Esophagus (tissue), 2 donors: ENCODE measurements around the gene IQCK. TPM values are rescaled to one million over a fixed set of nuclear protein-coding genes. Genes with fewer than 3 reads are reported as not detected.

Experiments used
- H3K27ac ChIP-seq, 2 donors: one replicate each; pipeline ENCODE4 v1.5.1; 2013; ENCODE audit warnings: low read depth in 2 of 2, mild to moderate bottlenecking in 2 of 2, inconsistent platforms in 1 of 2, low read length in 1 of 2, moderate library complexity in 1 of 2
- H3K27me3 ChIP-seq, 2 donors: one replicate each; pipeline ENCODE4 v1.6.1; 2013; ENCODE audit warnings: low read length in 2 of 2, control low read depth in 1 of 2, mild to moderate bottlenecking in 1 of 2; ENCODE audit not compliant: insufficient read depth in 2 of 2, control insufficient read depth in 1 of 2
- H3K36me3 ChIP-seq, 2 donors: one replicate each; pipeline ENCODE4 v1.6.1; 2013; ENCODE audit warnings: low read length in 1 of 2; ENCODE audit not compliant: control insufficient read depth in 2 of 2, insufficient read depth in 2 of 2
- H3K4me1 ChIP-seq, 2 donors: one replicate each; pipeline ENCODE4 v1.6.1; 2013; ENCODE audit warnings: low read length in 1 of 2; ENCODE audit not compliant: control insufficient read depth in 2 of 2, insufficient read depth in 2 of 2
- H3K4me3 ChIP-seq, 2 donors: one replicate each; pipeline ENCODE4 v1.5.1; 2013; ENCODE audit warnings: low read length in 2 of 2, mild to moderate bottlenecking in 2 of 2, low read depth in 1 of 2, moderate library complexity in 1 of 2
- H3K9me3 ChIP-seq, 2 donors: one replicate each; pipeline ENCODE4 v1.6.1; 2013; ENCODE audit warnings: mild to moderate bottlenecking in 2 of 2, low read depth in 1 of 2, low read length in 1 of 2, moderate library complexity in 1 of 2; ENCODE audit not compliant: control insufficient read depth in 2 of 2, insufficient read depth in 1 of 2
- WGBS, 2 donors: extraction: QIAGEN DNeasy Blood & Tissue Kit; methylation state at CpG; one replicate each; pipeline ENCODE4 v1.1.7; 2013; 5-methylcytosine and 5-hydroxymethylcytosine counted together
- polyA plus RNA-seq, 2 donors: library from polyadenylated mRNA; stranded (reverse); fragments of 200-250 nt; gene quantifications; one replicate each; pipeline ENCODE4 v1.2.3, GENCODE V29; 2013
- donor health status: healthy with polysubstance abuse.
- donor health status: Bipolar disorder and iron deficiency.

IQCK gene
- polyA plus RNA-seq, 2 donors = 4.5 to 5.3 TPM

DNA sequence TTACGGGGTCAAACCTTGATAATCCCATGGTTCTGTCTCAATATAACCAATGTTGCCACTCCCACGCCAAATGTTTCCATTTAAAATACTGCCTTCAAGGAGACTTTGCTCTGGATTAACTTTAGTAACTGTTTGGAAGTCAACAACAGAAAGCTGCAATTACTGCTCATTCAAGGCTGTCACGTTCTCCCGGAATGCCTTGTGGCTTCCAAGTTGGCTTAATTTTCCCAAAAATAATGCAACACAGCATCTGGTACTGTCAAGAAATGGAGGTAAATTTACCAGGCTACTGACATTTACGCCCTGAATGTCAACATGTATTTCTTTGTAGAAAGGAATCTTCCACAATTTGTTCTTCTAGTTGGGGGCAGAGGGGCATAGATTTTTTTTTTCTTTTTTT lies 128.4 kb downstream of the IQCK start:
- Histone ChIP-seq H3K27me3 (no peaks in the 10 kb centered on the region), H3K4me1 (no peaks in the 10 kb centered on the region), H3K36me3 (no peaks in the 10 kb centered on the region), H3K4me3 (no peak overlapping the region), H3K9me3 (no peaks in the 10 kb centered on the region), H3K27ac (no peak overlapping the region)
- WGBS, 2 donors = 80 to 84% methylated on average over 5 of the region's 5 CpGs

DNA sequence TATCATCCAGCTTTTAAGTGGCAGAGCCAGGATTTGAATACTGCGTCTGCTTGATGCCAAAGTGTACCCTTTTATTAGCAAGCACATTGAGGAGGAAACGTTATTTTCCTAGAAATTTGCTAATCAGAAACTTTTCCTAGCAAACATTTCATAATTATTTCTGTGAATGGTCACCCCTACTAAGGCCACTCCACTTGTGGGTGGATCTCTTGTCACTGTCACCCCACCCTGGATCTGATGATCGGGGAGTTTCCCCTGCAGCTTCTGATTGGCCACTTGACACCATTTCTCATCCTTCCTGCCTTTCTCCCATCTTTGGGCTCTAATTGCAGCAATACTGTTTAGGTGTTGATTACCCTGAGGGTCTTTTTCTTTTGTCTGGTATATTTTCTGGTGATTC lies 130.7 kb downstream of the IQCK start:
- Histone ChIP-seq H3K4me3 (no peak overlapping the region), H3K9me3 (no peaks in the 10 kb centered on the region), H3K4me1 (no peaks in the 10 kb centered on the region), H3K27ac (no peak overlapping the region), H3K27me3 (no peaks in the 10 kb centered on the region), H3K36me3 (no peaks in the 10 kb centered on the region)
- WGBS, 2 donors = 90 to 92% methylated on average over 3 of the region's 3 CpGs

DNA sequence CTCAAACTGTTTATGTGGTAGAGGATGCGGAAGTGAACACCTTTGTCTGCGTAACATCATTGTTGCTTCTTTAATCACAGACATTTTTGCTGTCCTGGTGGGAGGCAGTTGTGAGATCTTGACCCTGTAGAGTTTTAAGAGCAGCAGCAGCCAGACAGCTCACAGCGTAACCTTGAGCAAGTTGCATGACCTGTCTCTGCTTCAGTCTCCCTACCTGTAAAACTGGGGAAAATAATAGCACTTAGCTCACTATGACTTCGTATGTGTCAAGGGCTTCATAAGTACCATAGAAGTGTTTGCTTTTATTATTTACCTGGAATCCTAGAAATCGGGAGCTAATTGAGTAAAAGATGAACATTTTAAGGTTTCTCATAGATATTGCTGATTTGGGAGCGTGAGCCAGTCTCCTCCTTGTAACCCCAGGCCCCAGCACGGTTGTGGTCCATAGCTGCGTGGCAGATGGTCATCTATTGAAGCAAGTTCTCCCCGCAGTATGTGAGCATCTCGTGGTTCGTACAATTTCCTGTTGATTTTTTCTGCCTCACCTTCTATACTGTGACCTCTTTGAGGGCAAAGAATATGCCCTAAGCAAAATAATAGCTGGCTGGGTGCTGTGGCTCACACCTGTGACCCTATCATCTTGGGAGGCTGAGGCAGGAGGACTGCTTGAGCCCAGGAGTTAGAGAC lies 132.2 kb downstream of the IQCK start:
- no peaks in the 10 kb centered on the region for H3K36me3 ChIP-seq
- no peaks in the 10 kb centered on the region for H3K9me3 ChIP-seq
- H3K27me3 ChIP-seq = no peaks in the 10 kb centered on the region
- H3K4me3 ChIP-seq = no peak overlapping the region
- 92% methylated on average over 11 of the region's 11 CpGs for WGBS, 2 donors
- H3K4me1 ChIP-seq = no peaks in the 10 kb centered on the region
- no peak overlapping the region for H3K27ac ChIP-seq

DNA sequence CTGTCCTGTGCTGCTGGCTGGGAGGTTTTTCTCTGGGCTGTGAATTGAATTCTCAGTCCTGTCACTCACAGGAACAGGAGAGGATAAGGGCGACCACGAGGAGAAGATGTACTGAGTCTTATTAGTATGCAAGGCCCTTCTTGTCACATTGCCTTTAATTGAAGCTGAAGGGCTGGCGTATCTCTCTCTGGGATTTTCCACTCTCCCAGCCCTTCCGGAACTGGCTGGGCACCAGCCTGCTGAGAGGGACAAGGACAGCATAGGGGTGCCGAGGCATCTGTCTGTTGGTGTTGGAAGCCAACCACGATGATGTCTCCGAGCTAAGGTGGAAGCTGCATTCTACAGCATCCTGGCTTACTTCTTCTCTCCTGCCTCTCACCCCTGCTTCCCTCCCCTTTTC lies 133.4 kb downstream of the IQCK start:
- Histone ChIP-seq H3K27me3 (no peaks in the 10 kb centered on the region), H3K4me1 (no peaks in the 10 kb centered on the region), H3K4me3 (no peak overlapping the region), H3K9me3 (no peaks in the 10 kb centered on the region), H3K36me3 (no peaks in the 10 kb centered on the region), H3K27ac (no peak overlapping the region)
- WGBS, 2 donors = 72 to 81% methylated on average over 7 of the region's 7 CpGs

DNA sequence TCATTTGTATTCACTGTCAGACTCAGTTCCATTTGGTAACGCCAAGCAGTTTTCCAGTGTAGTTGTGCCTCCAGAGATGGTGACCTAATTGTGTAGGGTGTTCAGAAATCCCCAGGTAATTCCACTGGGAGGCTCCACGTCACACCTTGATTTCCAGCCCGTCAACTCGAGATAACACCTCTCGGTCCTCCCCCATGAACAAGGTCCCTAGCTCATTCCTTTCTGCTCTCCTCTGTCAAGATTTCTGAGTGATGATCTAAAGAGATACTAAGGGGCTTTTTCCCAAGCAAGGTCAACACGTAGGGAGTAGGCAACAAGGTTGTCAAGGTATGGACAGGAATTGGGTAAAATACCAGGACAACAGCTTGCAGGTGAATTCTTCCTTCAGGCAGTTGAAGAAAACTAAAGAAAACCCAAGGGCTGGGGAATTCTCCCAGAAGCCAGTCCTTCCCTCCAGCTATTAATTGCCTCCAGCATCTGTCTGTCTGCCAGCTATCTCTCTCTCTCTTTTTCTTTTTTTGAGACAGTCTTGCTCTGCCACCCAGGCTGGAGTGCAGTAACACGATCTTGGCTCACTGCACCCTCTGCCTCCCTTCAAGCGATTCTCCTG lies 135.2 kb downstream of the IQCK start:
- H3K27ac ChIP-seq = no peak overlapping the region
- H3K9me3 ChIP-seq = no peaks in the 10 kb centered on the region
- H3K4me1 ChIP-seq = no peaks in the 10 kb centered on the region
- no peaks in the 10 kb centered on the region for H3K27me3 ChIP-seq
- WGBS, 2 donors = 73 to 75% methylated on average over 8 of the region's 8 CpGs
- no peak overlapping the region for H3K4me3 ChIP-seq
- H3K36me3 ChIP-seq = no peaks in the 10 kb centered on the region

DNA sequence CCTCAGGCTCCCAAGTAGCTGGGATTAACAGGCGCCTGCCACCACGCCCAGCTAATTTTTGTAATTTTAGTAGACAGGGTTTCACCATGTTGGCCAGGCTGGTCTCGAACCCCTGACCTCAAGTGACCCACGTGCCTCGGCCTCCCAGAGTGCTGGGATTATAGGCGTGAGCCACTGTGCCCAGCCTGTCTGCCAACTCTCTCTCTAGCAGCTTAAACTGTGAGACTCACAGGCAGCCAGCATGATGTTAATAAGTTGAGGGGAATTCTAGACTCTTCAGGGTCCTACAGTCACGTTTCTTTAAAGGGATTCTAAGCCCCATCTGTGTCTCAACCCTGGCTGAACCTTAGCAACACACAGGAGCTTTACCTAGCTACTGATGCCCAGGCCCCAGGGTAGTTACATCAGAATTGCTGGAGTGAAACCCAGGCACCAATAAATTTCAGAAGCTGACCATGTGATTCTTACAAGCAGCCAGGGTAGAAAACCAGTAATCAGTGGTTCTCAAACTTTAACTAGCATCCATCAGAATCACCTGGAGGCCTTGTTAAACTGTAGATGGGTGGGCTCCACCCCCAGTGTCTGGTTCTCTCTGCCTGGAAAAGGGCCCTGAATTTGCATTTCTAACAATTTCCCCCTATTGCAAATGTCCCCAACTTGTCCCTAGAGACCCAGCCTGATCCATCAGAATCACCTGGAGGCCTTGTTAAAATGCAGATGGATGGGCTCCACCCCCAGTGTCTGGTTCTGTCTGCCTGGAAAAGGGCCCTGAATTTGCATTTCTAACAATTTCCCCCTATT lies 135.9 kb downstream of the IQCK start:
- WGBS, 2 donors = 43 to 52% methylated on average over 7 of the region's 7 CpGs
- Histone ChIP-seq H3K4me1 (no peaks in the 10 kb centered on the region), H3K27ac (no peak overlapping the region)

DNA sequence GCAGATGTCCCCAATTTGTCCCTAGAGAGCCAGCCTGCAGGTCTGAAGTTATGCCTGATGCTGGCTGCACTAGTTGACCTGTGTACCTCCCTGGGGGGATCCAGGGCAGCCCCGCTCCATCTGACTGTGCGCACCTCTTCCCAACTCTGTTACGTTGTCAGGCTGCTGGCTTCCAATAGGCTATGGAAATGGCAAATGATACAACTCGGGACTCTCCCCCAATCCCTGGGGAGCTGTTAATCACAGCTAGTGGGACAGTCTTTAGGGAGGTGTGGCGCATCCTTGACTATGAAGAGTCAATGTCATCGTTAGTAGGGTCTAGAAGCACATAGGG lies 136.4 kb downstream of the IQCK start:
- no peaks in the 10 kb centered on the region for H3K9me3 ChIP-seq
- peaks cover 0 to under 1% of the 10 kb centered on the region in 2 donors for H3K36me3 ChIP-seq
- H3K27ac ChIP-seq = no peak overlapping the region
- H3K4me3 ChIP-seq = no peak overlapping the region
- H3K27me3 ChIP-seq = no peaks in the 10 kb centered on the region
- H3K4me1 ChIP-seq = no peaks in the 10 kb centered on the region
- WGBS, 2 donors = 78 to 84% methylated on average over 6 of the region's 6 CpGs

More for the DNA sequence above, 135.9 kb downstream of the IQCK start:
- no peak overlapping the region for H3K4me3 ChIP-seq
- H3K36me3 ChIP-seq = no peaks in the 10 kb centered on the region
- no peaks in the 10 kb centered on the region for H3K27me3 ChIP-seq
- no peaks in the 10 kb centered on the region for H3K9me3 ChIP-seq

DNA sequence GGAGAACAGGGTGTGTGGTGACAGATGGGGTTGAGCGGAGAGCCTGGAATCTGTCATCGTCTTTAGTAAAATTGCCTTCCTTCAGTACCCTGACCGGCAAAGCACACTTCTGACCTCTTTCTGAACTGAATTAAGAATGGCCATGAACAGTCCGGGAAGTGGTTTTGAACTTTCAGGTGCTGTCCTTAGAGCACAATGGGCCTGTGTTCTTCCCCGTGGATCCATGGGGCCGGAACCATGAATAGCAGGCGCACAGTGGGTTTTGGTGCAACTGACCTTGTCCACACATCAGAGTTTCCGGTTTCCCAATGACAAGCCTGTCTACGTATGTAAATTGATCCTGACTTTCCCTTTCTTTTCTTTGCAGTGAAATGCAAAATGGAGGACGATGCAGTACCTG lies 138.0 kb downstream of the IQCK start:
- H3K27me3 ChIP-seq = no peaks in the 10 kb centered on the region
- no peak overlapping the region for H3K27ac ChIP-seq
- no peak overlapping the region for H3K4me3 ChIP-seq
- H3K4me1 ChIP-seq = no peaks in the 10 kb centered on the region
- H3K36me3 ChIP-seq = peaks cover 0 to 2% of the 10 kb centered on the region in 2 donors
- no peaks in the 10 kb centered on the region for H3K9me3 ChIP-seq
- WGBS, 2 donors = 87 to 92% methylated on average over 10 of the region's 10 CpGs

DNA sequence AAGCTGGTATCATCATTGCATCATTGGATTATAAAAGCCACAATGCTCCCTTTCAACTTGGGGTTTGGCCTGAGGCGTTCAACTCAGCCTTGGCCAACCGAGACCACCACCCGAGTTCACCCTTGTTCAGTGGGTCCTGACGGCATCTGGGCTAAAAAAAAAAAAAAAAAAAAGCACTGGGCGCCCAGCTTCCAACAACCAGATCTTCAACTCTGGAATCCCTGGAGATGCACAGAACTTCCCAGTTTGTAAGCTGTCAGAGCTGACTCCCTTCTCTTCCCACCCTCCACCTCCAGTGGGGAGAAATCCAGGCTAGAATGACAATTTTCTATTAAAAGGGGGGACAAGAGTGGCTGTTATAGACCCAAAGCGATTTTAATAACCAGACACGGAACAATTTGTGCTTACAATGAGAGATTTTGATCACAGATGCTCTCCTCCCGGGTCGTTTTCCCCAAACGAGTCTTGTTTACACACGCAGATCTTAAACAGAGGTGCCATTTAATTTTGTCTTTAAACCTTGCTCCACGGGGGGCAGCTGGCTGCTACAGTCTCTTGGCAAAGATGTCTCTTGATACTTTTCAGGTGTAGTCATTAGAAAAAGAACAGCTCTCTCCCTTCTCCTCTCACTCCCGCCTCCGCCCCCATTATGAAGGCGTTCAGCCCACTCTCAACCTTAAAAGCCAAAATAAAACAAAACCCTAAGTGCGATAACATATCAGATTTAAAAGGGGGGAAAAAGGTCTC lies 139.7 kb downstream of the IQCK start:
- Histone ChIP-seq H3K27me3 (no peaks in the 10 kb centered on the region), H3K36me3 (peaks cover 0 to 6% of the 10 kb centered on the region in 2 donors), H3K9me3 (no peaks in the 10 kb centered on the region), H3K4me1 (no peaks in the 10 kb centered on the region), H3K27ac (no peak overlapping the region), H3K4me3 (no peak overlapping the region)
- 77 to 83% methylated on average over 16 of the region's 16 CpGs for WGBS, 2 donors
